ENCODE data around the gene KCNK15.

The KCNK15 gene

DNA sequence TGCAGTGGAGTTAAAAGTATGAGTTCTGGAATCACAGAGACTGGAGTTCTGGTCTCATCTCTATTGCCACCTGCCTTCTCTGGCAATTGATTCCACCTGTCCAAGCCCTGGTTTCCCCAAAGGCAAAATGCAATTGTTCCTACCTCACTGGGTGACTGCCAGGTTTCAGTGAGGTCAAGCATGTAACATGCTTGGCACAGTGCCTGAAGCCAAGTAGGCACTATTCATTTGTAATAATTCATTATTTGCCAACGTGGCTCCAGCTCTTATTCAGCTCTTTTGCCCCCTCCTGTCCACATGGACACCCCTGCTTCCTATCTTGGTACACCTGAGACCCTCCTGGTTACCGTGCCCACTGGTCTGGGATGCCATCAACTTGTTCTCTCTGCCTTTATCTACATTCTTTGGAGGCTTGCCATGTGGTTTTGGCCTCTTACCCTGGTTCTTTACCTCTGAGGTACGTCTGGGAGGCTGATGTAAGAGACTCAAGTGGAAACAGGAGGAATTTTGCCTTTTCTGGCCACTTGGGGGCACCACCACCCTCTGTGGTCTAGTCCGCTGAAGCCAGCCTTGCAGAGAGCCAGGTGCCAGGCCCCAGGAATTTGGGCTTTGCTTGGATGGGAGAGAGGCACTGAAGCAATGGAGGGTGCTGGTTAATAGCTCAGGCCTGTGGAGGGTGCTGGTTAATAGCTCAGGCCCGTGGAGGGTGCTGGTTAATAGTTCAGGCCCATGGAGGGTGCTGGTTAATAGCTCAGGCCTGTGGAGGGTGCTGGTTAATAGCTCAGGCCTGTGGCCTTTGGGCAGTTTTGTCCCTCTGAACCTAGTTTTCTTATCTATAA, 1.7 kb downstream of the KCNK15 start:
- TF ChIP-seq, protein P1, sequence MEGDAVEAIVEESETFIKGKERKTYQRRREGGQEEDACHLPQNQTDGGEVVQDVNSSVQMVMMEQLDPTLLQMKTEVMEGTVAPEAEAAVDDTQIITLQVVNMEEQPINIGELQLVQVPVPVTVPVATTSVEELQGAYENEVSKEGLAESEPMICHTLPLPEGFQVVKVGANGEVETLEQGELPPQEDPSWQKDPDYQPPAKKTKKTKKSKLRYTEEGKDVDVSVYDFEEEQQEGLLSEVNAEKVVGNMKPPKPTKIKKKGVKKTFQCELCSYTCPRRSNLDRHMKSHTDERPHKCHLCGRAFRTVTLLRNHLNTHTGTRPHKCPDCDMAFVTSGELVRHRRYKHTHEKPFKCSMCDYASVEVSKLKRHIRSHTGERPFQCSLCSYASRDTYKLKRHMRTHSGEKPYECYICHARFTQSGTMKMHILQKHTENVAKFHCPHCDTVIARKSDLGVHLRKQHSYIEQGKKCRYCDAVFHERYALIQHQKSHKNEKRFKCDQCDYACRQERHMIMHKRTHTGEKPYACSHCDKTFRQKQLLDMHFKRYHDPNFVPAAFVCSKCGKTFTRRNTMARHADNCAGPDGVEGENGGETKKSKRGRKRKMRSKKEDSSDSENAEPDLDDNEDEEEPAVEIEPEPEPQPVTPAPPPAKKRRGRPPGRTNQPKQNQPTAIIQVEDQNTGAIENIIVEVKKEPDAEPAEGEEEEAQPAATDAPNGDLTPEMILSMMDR (IDR thresholded peaks at IDR 0.05): peak; percentile 77

GRCh38 chr20:44748005-44748370, 2.3 kb downstream of the KCNK15 start:
- TF ChIP-seq, protein P1 (IDR thresholded peaks at IDR 0.05): no peak

GRCh38 chr20:44750081-44750805, 4.6 kb downstream of the KCNK15 start:
- TF ChIP-seq, protein P1 (IDR thresholded peaks at IDR 0.05): no peak

DNA sequence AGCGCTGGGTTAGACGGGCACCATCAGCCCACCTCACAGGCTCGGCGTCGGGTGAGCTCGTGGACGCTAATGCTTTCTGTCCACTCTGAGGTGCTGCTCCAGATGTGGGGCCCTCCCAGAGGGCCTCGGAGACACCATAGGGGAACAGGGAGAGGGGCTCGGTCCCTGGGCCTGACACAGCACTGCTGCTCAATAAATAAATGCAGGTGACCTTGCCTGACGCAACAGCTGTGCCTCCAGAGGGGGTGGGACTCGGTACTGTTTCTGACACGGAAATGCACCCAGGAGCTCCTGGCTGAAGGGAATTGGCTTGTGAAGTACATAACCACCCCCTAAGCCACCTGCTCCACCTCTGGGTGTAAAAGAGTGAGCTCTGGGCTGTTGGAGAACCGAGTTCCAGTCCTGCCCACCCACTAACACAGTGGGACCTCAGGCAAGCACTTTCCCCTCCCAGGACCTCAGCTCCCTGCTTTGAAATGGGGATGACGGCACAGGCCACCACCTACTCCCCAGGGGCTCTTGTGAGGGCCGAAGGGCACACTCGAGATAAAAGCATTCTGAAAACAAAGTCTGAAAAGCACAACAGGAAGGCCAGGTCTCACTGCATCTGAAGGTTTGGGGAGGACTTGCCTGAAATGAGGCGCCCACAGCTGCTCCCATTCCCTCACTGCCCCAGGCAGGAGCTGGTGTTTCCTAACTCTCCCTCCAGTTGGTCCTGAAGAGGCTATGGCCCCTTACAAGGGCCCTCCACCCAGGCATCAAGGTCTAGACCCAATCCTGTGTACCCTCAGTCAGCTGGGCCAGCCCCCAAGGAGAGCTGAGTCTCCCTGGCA, 6.7 kb downstream of the KCNK15 start:
- TF ChIP-seq, protein P1 (IDR thresholded peaks at IDR 0.05): no peak

DNA sequence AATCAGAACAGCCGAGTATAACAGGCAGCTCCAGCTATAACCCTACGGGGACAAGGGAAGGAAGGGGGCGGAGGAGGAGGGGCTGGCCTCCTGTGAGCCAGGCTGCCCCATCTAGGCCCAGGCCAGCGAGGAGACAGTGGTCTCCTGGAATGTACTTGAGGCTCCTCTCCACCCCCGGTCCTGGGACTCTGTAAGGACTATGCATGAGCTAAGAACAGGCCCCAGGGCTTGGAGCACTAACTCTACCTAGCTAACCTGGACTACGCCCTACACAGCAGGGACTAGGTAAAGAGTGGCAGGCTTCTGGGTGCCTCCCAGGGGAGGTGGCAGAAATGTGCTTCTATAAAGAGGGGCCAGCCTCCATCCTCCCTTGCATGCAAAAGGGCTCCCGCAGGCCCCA, 8.9 kb downstream of the KCNK15 start:
- TF ChIP-seq, protein P1 (IDR thresholded peaks at IDR 0.05): no peak

DNA sequence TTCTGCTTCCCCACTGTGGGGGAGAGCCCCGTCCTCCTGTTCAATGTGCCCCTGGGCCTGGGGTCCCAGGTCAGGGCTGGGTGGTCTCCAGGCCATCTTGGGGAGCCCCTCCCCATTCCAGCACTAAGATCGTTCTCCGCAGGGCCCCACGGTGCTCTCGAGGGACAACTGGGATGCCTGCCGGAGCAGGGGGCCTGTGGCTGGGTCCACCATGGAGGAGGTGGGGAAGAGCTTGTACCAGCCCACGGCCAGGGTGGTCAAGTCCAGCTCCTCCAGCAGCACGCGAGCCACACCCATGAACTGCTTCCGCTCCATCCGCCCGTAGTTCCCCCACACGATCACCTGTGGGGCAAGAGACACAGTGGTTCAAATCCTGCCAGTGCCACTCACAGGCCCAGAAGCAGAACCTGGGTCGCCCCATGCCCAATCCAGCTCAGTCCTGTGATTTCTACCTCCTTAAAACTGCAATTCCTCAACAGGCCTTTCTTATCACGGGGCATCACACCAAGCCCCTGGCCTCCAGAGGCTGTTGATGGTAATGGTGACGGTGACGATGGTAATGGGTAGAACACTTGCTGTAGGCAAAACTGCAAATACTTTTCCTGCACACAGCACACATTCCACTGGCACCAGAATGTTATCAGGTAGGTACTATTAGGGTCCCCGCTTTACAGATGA, 10.5 kb downstream of the KCNK15 start:
- TF ChIP-seq, protein P1 (IDR thresholded peaks at IDR 0.05): no peak

DNA sequence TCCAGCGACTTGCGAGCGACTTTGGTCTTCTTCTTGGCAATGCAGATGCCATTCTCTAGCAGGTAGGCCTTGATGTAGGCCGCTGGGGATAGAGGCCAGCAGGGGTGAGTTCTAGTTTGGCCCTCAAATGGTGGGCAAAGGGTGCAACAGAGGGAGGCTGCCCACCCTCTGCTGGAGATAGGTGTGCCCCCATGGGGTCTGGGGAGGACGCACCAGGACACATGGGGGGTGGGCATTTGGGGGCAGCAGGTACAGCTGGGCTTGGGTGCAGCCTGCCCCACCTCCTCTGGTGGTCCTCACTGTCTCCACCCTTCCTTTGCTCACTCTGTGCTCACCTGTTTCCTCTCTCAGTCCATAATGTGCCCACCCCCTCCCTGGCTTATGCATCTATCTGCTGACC, 11.3 kb downstream of the KCNK15 start:
- TF ChIP-seq, protein P1 (IDR thresholded peaks at IDR 0.05): no peak

Measured in LNCAP (cell line).